Suppressor macrophage treated with lipopolysaccharide for 4 hours (primary cell): ENCODE measurements around the gene PTPN9.
"Not testable (repeated sequence)": the region's sequence is repeated elsewhere in the genome, so short reads cannot be mapped to it uniquely, and the experiment has no call there.

Experiments used
- DNase-seq: peaks from one replicate; pipeline ENCODE4 v3.0.0-alpha.2; 2020

Gene PTPN9

GRCh38 chr15:75582943-75583342, 3.8 kb upstream of the PTPN9 start:
- not testable (repeated sequence) for DNase-seq

DNA sequence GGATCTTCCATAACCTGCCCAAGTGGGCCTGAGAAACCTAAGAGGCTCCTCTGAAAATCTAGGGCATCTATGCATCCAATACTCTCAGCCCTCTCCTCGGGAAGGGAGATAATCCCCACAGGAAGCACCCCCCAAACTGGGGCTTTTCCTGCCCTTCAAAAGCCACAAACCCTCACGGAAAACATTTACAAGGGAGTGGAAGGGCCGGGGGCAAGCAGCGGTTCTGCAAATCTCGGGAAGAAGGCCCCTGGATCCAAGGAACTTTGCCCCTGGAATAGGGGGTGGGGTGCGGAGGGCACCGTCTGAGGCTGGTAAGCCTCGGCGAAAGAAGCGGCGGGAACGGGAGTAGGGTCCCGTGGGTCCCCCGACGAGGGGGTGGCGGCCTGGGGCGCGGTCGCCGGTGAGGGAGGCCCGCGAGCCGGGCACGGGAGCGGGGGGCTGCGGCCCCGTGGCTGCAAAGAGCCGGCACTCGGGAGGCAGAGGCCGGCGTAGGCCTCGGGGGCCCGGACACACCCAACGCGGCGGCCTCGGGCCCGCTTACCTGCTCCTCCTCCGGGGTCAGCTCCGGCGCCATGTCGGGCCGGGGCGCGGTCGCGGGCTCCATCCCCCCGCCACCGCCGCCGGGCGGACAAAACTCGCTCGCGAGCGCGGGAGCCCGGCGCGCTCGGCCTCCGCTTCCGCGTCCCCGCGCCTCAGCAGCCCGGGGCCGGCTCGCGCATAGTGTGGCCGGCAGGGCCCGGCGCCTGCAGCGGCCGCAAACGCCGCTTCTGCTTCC, 755 bp downstream of the PTPN9 start:
- peak; percentile 64 for DNase-seq

- DNase-seq, result peak; percentile 52
These were observed 1.5 kb downstream of the PTPN9 start for GRCh38 chr15:75577401-75578172.

- no peak for DNase-seq
These were observed 5.3 kb downstream of the PTPN9 start for GRCh38 chr15:75573648-75574384.

DNA sequence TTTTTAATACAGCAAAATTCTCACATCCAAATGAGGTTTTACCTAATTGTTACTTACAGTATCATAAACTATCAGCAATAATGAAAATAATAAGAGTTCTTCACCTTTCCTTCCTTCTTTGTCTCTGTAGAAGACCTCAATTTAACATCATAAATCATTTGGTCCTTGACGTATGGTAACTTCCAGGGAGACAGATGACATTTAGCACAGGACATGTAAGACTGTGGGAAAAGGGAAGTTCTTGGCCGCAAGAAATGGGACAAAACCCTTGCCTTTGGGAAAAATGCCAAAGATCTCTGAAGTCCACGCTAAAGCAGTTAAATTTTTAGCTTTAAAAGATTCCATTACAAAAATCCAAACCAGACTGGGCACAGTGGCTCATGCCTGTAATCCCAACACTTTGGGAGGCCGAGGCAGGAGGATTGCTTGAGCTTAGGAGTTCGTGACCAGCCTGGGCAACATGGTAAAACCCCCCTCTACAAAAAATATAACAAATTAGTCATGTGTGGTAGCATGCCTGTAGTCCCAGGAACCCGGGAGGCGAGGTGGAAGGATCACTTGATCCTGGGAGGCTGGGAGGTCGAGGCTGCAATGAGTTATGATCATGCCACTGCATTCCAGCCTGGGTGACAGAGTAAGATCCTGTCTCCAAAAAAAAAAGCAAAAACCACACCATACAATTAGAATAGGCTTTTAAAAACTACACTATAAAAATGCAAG, 8.8 kb downstream of the PTPN9 start:
- DNase-seq, result peak; percentile 84

GRCh38 chr15:75565062-75565970, 13.8 kb downstream of the PTPN9 start:
- no peak for DNase-seq

- no peak for DNase-seq
These were observed 17.2 kb downstream of the PTPN9 start for GRCh38 chr15:75561888-75562287.

DNA sequence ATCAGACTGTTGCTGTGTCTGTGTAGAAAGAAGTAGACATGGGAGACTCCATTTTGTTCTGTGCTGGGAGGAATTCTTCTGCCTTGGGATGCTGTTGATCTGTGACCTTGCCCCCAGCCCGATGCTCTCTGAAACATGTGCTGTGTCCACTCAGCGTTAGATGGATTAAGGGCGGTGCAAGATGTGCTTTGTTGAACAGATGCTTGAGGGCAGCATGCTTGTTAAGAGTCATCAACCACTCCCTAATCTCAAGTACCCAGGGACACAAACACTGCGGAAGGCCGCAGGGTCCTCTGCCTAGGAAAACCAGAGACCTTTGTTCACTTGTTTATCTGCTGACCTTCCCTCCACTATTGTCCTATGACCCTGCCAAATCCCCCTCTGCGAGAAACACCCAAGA, 19.8 kb downstream of the PTPN9 start:
- not testable (repeated sequence) for DNase-seq

GRCh38 chr15:75558955-75559354, 20.2 kb downstream of the PTPN9 start:
- DNase-seq, result not testable (repeated sequence)

DNA sequence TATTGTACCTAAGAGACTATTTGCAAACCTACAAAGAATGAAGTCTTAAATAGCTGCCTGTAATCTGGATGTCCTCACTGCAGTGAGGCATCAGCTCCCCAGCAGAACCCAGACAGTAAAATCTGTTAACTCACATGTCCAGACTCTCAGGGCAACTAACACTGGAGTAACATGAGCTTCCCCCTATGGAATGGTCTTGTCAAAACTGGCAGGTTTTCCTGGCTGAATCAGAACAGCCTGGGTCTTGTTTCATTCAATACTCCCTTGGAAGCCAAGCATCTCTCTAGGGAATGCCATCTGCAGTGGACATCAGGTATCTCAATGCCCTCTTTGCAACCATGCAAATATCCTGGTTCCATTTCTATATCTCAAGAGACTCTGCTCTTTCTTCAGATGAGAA, 24.4 kb downstream of the PTPN9 start:
- no peak for DNase-seq

DNA sequence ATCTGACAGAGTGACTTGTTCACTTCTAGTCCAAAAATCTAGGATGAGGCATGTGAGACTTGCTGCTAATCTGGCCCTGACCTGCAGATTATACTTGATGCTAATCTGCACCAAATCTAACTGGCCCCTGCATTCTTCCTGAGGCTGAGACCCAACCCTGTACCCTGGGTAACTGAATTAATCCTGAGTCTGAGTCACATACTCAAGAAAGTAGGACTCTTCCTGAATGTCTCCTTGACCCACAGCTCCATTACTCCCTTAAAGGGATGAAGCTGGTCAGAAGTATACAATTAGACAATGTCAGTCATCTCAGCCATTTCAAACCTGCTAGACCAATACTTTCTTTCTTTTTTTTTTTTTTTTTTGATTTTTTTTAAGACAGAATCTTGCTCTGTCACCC, 25.5 kb downstream of the PTPN9 start:
- DNase-seq, result no peak

DNA sequence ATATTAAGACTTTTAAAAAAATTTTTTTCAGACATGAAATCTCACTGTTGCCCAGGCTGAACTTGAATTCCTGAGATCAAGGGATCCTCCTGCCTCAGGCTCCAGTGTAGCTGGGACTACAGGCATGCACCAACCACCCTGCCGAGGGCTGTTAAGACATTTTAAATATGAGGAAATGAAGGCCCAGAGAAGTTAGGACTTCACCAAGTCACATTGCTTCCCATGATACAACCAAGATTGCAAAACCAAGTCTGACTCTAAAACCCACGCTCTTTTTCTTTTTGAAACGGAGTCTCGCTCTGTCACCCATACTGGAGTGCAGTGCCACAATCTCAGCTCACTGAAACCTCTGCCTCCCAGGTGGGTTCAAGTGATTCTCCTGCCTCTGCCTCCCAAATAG, 28.0 kb downstream of the PTPN9 start:
- peak; percentile 89 for DNase-seq

GRCh38 chr15:75545064-75545463, 34.1 kb downstream of the PTPN9 start:
- no peak for DNase-seq

DNA sequence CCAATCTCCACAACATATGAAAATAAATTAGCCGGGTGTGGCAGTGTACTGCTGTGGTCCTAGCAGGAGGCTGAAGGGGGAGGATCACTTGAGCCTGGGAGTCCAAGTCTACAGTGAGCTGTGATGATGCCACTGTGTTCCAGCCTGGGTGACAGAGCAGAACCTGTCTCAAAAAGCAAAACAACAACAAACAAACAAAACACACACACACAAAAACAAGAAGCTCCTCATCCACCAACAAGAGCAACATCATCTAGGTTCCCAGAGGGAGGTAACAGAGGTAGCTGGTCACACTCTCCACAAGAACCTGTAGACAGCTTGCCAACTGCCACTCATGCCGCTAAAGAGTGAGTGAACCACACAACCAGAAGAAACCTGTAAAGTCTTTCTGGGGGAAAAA, 34.8 kb downstream of the PTPN9 start:
- no peak for DNase-seq

- not testable (repeated sequence) for DNase-seq
These were observed 36.1 kb downstream of the PTPN9 start for GRCh38 chr15:75542949-75543545.

- DNase-seq, result no peak
These were observed 36.7 kb downstream of the PTPN9 start for GRCh38 chr15:75542386-75542797.

DNA sequence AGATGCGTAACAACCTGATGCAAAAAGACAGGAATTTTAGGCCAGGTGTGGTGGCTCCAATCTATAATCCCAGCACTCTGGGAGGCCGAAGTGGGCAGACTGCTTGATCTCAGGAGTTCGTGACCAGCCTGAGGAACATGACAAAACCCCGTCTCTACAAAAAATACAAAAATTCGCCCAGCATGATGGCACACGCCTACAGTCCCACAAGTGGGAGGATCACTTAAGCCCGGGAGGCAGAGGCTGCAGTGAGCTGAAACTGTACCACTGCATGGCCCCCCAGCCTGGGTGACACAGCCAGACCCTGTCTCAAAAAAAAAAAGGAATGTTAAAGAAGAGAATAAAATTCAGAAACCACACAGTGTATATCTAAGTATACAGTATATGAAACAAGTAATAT, 40.7 kb downstream of the PTPN9 start:
- no peak for DNase-seq

GRCh38 chr15:75533945-75534344, 45.2 kb downstream of the PTPN9 start:
- DNase-seq, result no peak

- DNase-seq, result peak; percentile 59
These were observed 46.5 kb downstream of the PTPN9 start for GRCh38 chr15:75532413-75533250.

DNA sequence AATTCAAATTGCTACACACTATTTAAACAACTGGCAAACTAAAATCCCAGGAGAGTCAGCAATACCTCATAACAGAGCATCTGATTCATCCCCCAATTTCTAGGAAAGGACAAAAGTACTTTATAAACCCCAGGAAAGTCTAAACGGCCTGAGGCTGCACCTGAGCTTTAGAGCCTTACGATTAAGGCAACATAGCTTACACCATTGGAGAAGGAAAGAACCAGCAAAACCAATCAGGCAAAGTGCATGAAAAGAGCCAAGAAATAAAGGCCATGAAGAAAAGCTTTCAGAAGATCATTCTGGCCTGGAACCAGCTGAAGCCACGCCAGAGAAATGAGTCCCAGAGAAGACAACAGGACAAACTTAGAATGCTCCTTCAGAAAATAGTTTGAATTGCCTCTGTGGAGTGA, 48.1 kb downstream of the PTPN9 start:
- no peak for DNase-seq
